ENCODE measurements around the gene KHDRBS2.

The KHDRBS2 gene

GRCh38 chr6:62285612-62286469 lies at the start of gene KHDRBS2:
TSS of gene KHDRBS2 (minus strand) at chr6:62286225.
- DNase-seq (ENCODE audit: extremely low read depth, low read depth): no peak
- no peak for TF ChIP-seq CTCF (IDR thresholded peaks at IDR 0.05; ENCODE audit: low read depth, low read length)

GRCh38 chr6:62328607-62329006 lies 42.6 kb upstream of the KHDRBS2 start:
- DNase-seq (ENCODE audit: extremely low read depth, low read depth): no peak
- no peak for TF ChIP-seq CTCF (IDR thresholded peaks at IDR 0.05; ENCODE audit: low read depth, low read length)

GRCh38 chr6:62324834-62325233 lies 38.8 kb upstream of the KHDRBS2 start:
- no peak for DNase-seq (ENCODE audit: extremely low read depth, low read depth)
- TF ChIP-seq CTCF (IDR thresholded peaks at IDR 0.05; ENCODE audit: low read depth, low read length): no peak

- no peak for TF ChIP-seq CTCF (IDR thresholded peaks at IDR 0.05; ENCODE audit: low read depth, low read length)
- no peak for DNase-seq (ENCODE audit: extremely low read depth, low read depth)
Measured at GRCh38 chr6:62323818-62324431, 37.9 kb upstream of the KHDRBS2 start.

- no peak for TF ChIP-seq CTCF (IDR thresholded peaks at IDR 0.05; ENCODE audit: low read depth, low read length)
- DNase-seq (ENCODE audit: extremely low read depth, low read depth): no peak
Measured at GRCh38 chr6:62298745-62299392, 12.8 kb upstream of the KHDRBS2 start.

- no peak for DNase-seq (ENCODE audit: extremely low read depth, low read depth)
- TF ChIP-seq CTCF (IDR thresholded peaks at IDR 0.05; ENCODE audit: low read depth, low read length): no peak
Measured at GRCh38 chr6:62296541-62296940, 10.5 kb upstream of the KHDRBS2 start.

- no peak for DNase-seq (ENCODE audit: extremely low read depth, low read depth)
- no peak for TF ChIP-seq CTCF (IDR thresholded peaks at IDR 0.05; ENCODE audit: low read depth, low read length)
Measured at GRCh38 chr6:62288974-62289373, 2.9 kb upstream of the KHDRBS2 start.

All from AG09319 (cell line).